Superior temporal gyrus (tissue), 1 donor: Measurements from ENCODE around the gene ZNF2.

Experiments used
- DNase-seq: peaks from one replicate; pipeline ENCODE4 v3.0.0-alpha.2; 2016; ENCODE audit errors: extremely low spot score

ZNF2 gene

DNA sequence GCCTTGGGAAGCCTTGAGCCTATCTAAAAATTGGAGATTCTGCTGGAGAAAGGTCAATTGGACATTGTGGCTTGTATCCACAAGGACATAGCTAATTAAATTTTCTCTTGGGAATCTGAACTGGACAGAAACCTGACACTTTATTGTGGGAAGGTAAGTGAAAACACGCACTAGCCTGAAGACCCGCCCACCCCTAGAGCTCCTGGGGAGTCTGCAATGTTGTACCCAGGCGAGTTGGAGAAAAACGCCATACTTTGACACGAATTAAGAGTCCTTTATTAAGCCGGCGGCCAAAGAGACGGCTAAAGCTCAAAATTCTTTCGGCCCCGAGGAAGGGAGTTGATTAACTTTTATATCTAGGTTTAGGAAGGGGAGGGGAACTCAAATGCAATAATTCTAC lies 40.5 kb downstream of the ZNF2 start:
- no peak for DNase-seq

GRCh38 chr2:95207111-95207961 lies 41.7 kb downstream of the ZNF2 start, which contains the start of gene ZNF892:
TSS of gene ZNF892 (plus strand) at chr2:95207521. CDS start at chr2:95207816, 295 bp downstream.
- peak; percentile 92 for DNase-seq

DNA sequence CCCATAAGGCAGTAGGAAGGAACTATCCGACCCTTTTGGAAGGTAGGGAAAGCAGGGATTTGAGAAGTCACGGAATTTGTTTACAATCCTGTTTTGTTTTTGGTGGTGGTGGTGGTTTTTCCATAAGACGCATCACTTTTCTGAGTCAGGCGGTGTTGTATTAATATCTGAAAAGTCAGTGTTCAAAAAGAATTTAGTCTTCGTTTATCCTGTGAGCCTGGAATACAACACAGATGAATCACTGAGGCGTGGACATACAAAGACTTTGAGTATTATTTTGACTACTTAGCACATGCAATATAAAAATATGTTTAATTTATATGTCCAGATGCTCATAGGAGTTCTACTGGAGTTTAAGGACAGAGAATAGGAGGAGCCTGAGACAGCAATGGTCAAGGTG lies 42.5 kb downstream of the ZNF2 start:
- DNase-seq: no peak

DNA sequence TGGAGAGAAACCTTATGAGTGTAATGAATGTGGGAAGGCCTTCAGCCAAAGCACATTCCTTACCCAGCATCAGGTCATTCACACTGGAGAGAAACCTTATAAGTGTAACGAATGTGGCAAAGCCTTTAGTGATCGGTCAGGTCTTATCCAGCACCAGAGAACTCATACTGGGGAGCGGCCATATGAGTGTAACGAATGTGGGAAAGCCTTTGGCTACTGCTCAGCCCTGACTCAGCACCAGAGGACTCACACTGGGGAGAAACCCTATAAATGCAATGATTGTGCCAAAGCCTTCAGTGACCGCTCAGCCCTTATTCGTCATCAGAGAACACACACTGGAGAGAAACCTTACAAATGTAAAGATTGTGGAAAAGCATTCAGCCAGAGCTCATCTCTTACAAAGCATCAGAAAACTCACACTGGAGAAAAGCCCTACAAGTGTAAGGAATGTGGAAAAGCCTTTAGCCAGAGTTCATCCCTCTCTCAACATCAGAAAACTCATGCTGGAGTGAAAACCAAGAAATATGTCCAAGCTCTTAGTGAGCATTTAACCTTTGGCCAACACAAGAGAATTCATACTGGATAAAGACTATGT lies 49.5 kb downstream of the ZNF2 start:
- DNase-seq: no peak

- DNase-seq: no peak
These were observed 54.8 kb downstream of the ZNF2 start for GRCh38 chr2:95220449-95220848.

DNA sequence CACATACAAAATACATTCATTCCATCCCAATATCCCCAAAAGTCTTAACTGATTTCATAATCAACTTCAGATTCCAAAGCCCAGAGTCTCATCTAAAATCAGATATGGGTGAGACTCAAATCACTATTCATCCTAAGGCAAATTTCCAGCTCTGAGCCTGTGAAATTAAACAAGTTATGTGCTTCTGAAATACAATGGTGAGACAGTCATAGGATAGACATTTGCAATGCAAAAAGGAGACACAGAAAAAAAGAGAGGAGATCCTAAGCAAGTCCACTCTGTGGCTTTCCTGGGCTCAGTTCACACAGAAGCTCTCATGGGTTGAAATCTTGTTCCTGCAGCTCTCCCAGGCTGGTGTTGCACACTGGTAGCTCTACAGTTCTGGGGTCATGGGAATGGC lies 60.0 kb downstream of the ZNF2 start:
- DNase-seq: no peak

GRCh38 chr2:95231723-95232122 lies 66.1 kb downstream of the ZNF2 start:
- peak; percentile 91 for DNase-seq

DNA sequence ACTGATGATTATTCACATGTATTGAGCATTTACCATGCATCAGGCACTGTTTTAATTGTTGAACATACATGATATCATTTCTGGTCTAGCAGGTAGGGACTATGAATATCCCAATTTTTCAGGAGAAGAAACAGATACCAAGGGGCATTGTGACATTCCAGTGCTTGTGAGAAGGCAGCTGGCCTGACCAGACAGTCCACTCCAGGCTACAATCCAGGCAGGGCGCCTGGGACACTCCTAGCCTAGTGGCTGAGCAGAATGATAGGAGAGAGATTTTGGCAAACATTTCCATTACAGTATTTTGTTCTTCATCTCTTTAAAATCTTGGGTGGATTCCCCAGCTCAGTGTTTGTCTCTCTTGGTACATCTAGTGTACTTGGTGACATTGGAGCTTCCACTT lies 66.6 kb downstream of the ZNF2 start:
- no peak for DNase-seq
